ENCODE data around the gene CYP3A7.
"Not testable (repeated sequence)": the region's sequence is repeated elsewhere in the genome, so short reads cannot be mapped to it uniquely, and the experiment has no call there.

CYP3A7 gene

DNA sequence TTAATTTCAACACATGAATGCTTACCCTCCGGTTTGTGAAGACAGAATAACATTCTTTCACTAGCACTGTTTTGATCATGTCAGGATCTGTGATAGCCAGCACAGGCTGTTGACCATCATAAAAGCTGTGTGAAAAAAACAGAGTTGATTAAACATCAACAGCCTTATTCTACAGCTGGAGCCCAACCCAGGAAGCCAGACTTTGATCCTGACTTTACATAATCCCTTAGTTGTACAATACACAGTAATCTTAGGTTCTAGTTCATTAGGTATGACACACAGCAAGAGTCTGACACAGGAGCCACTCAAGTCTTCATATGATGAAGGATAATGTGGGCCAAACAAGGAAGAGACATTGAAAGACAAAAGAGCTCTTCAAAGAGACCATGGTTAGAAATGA lies 37.6 kb upstream of the CYP3A7 start:
- Histone ChIP-seq H3K27ac (ENCODE audit: low read depth, low read length) (no peak overlapping the region), H4K20me1 (ENCODE audit: control insufficient read depth, insufficient read depth, low read depth, low read length) (no peaks in the 10 kb centered on the region), H3K4me2 (ENCODE audit: low read length) (no peak overlapping the region), H3K27me3 (ENCODE audit: control insufficient read depth, low read length) (peaks cover 2% of the 10 kb centered on the region; the same call in 1 of the 2 replicates), H3K4me3 (ENCODE audit: low read length) (no peak overlapping the region), H3K9me2 (replicated peaks; ENCODE audit: control insufficient read depth, low read length) (no peaks in the 10 kb centered on the region), H3K4me1 (ENCODE audit: control insufficient read depth, low read length) (peaks cover 6% of the 10 kb centered on the region), H3K36me3 (ENCODE audit: control insufficient read depth, low read length) (no peaks in the 10 kb centered on the region), H3F3A (ENCODE audit: control insufficient read depth, insufficient read depth) (no peaks in the 10 kb centered on the region), H3K79me2 (ENCODE audit: control insufficient read depth, low read length) (no peaks in the 10 kb centered on the region), H3K9me3 (ENCODE audit: control insufficient read depth, insufficient read depth, low read length) (no peaks in the 10 kb centered on the region)
- TF ChIP-seq EZH2phosphoT487 (IDR thresholded peaks at IDR 0.05; ENCODE audit: borderline replicate concordance, low read length) = no peak
- TF ChIP-seq, protein P1, sequence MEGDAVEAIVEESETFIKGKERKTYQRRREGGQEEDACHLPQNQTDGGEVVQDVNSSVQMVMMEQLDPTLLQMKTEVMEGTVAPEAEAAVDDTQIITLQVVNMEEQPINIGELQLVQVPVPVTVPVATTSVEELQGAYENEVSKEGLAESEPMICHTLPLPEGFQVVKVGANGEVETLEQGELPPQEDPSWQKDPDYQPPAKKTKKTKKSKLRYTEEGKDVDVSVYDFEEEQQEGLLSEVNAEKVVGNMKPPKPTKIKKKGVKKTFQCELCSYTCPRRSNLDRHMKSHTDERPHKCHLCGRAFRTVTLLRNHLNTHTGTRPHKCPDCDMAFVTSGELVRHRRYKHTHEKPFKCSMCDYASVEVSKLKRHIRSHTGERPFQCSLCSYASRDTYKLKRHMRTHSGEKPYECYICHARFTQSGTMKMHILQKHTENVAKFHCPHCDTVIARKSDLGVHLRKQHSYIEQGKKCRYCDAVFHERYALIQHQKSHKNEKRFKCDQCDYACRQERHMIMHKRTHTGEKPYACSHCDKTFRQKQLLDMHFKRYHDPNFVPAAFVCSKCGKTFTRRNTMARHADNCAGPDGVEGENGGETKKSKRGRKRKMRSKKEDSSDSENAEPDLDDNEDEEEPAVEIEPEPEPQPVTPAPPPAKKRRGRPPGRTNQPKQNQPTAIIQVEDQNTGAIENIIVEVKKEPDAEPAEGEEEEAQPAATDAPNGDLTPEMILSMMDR (IDR thresholded peaks at IDR 0.05; ENCODE audit: low read depth, low read length, poor library complexity, severe bottlenecking) = no peak

DNA sequence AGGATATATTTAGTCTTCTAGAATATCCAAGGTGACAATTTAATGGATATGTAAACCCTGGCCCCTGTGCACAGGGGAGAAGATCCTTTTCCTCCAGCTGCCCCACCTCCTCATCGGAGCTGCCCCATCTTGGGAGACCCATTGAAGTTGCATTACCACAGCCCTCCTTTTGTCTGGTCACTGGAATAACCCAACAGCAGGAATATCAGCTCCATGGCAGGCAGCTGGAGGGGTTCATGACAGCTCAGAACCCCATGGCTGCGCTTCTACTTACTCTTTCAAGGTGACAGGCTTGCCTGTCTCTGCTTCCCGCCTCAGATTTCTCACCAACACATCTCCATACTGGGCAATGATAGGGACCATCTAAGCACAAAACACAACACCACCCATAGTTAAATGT lies 34.5 kb upstream of the CYP3A7 start:
- not testable (repeated sequence) for H3K4me2 ChIP-seq (ENCODE audit: low read length); H4K20me1 ChIP-seq (ENCODE audit: control insufficient read depth, insufficient read depth, low read depth, low read length); H3K36me3 ChIP-seq (ENCODE audit: control insufficient read depth, low read length); H3K27me3 ChIP-seq (ENCODE audit: control insufficient read depth, low read length); H3K4me3 ChIP-seq (ENCODE audit: low read length); H3K79me2 ChIP-seq (ENCODE audit: control insufficient read depth, low read length); H3F3A ChIP-seq (ENCODE audit: control insufficient read depth, insufficient read depth); H3K9me2 ChIP-seq (replicated peaks; ENCODE audit: control insufficient read depth, low read length); H3K9me3 ChIP-seq (ENCODE audit: control insufficient read depth, insufficient read depth, low read length); H3K27ac ChIP-seq (ENCODE audit: low read depth, low read length)
- peaks cover 11% of the 10 kb centered on the region for H3K4me1 ChIP-seq (ENCODE audit: control insufficient read depth, low read length)

DNA sequence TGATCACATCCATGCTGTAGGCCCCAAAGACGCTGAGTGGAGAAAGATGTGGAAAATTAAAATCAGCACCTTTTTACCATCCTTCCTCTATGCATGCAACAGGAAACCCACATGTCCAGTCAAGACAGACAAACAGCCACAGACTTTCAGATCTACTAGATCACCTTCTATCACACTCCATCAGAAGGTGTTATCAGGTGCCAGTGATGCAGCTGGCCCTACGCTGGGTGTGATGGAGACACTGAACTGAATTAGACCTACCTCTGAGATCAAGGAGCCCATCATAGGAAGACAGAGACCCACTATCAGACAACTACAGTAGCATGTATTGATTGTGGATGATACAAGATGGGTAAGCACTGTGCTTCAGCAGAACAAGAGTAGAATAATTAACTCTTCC lies 33.5 kb upstream of the CYP3A7 start:
- no peaks in the 10 kb centered on the region for H3K9me2 ChIP-seq (replicated peaks; ENCODE audit: control insufficient read depth, low read length)
- H3K27ac ChIP-seq (ENCODE audit: low read depth, low read length) = no peak overlapping the region
- no peak for TF ChIP-seq EZH2phosphoT487 (IDR thresholded peaks at IDR 0.05; ENCODE audit: borderline replicate concordance, low read length)
- TF ChIP-seq, protein P1 (IDR thresholded peaks at IDR 0.05; ENCODE audit: low read depth, low read length, poor library complexity, severe bottlenecking) = no peak
- H3K4me2 ChIP-seq (ENCODE audit: low read length) = no peak overlapping the region
- no peaks in the 10 kb centered on the region for H3K79me2 ChIP-seq (ENCODE audit: control insufficient read depth, low read length)
- H3F3A ChIP-seq (ENCODE audit: control insufficient read depth, insufficient read depth) = no peaks in the 10 kb centered on the region
- H4K20me1 ChIP-seq (ENCODE audit: control insufficient read depth, insufficient read depth, low read depth, low read length) = no peaks in the 10 kb centered on the region
- no peaks in the 10 kb centered on the region for H3K9me3 ChIP-seq (ENCODE audit: control insufficient read depth, insufficient read depth, low read length)
- peaks cover 8% of the 10 kb centered on the region for H3K27me3 ChIP-seq (ENCODE audit: control insufficient read depth, low read length)
- H3K36me3 ChIP-seq (ENCODE audit: control insufficient read depth, low read length) = no peaks in the 10 kb centered on the region
- H3K4me1 ChIP-seq (ENCODE audit: control insufficient read depth, low read length) = peaks cover 11% of the 10 kb centered on the region
- no peak overlapping the region for H3K4me3 ChIP-seq (ENCODE audit: low read length)

DNA sequence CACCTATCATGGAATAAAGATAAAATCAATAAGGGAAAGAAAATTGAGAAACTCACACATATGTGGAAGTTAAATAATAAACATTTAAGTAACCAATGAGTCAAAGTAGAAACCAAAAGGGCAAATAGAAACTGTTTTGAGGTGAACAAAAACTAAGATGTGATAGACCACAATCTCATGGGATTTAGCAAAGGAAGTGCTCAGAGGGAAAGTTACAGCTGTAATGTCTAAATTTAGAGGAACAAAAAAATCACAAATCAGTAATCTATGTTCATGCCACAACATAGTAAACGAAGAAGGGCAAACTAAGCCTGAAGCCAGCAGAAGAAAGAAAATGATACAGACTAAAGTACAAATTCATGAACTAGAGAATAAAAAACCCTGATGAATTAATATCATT lies 32.7 kb upstream of the CYP3A7 start:
- Histone ChIP-seq H3K36me3 (ENCODE audit: control insufficient read depth, low read length) (no peaks in the 10 kb centered on the region), H3K9me2 (replicated peaks; ENCODE audit: control insufficient read depth, low read length) (no peaks in the 10 kb centered on the region), H3K9me3 (ENCODE audit: control insufficient read depth, insufficient read depth, low read length) (no peaks in the 10 kb centered on the region), H3F3A (ENCODE audit: control insufficient read depth, insufficient read depth) (no peaks in the 10 kb centered on the region), H3K79me2 (ENCODE audit: control insufficient read depth, low read length) (no peaks in the 10 kb centered on the region), H3K27me3 (ENCODE audit: control insufficient read depth, low read length) (peaks cover 14% of the 10 kb centered on the region), H3K4me3 (ENCODE audit: low read length) (no peak overlapping the region), H3K4me1 (ENCODE audit: control insufficient read depth, low read length) (peaks cover 11% of the 10 kb centered on the region), H4K20me1 (ENCODE audit: control insufficient read depth, insufficient read depth, low read depth, low read length) (no peaks in the 10 kb centered on the region), H3K4me2 (ENCODE audit: low read length) (peak overlapping the region; percentile 11), H3K27ac (ENCODE audit: low read depth, low read length) (no peak overlapping the region)
- TF ChIP-seq, protein P1 (IDR thresholded peaks at IDR 0.05; ENCODE audit: low read depth, low read length, poor library complexity, severe bottlenecking) = no peak
- TF ChIP-seq EZH2phosphoT487 (IDR thresholded peaks at IDR 0.05; ENCODE audit: borderline replicate concordance, low read length) = no peak

All from DOHH2 (cell line).